GM13977 (cell line): ENCODE measurements around the gene LDLRAD4.

Experiments
- DNase-seq: peaks from one replicate; pipeline ENCODE4 v3.0.0; 2012; ENCODE audit warnings: low spot score
- CTCF ChIP-seq: IDR thresholded peaks from 2 replicates; pipeline ENCODE4 v1.5.1; 2012; ENCODE audit warnings: mild to moderate bottlenecking, control low read depth; ENCODE audit not compliant: insufficient read depth; ENCODE audit errors: extremely low read depth, missing control alignments
- in situ Hi-C: fragments of 300-500 bp; cut with MboI; formaldehyde crosslinking; loops from one replicate; pipeline ENCODE4 v1.12.0; 2022; ENCODE audit warnings: low sequenced_read_pairs, low pct_unique_long_range_greater_than_20kb, mixed read lengths, inconsistent platforms; ENCODE audit not compliant: unreplicated experiment

Gene LDLRAD4

GRCh38 chr18:13429016-13429415 lies 210.5 kb downstream of the LDLRAD4 start:
- in situ Hi-C loops = no loop called here
- no peak for TF ChIP-seq CTCF
- DNase-seq = no peak

GRCh38 chr18:13429884-13430510 lies 211.4 kb downstream of the LDLRAD4 start:
- DNase-seq = no peak
- TF ChIP-seq CTCF = no peak
- in situ Hi-C loops = no loop called here

GRCh38 chr18:13430663-13431062 lies 212.1 kb downstream of the LDLRAD4 start:
- no peak for DNase-seq
- in situ Hi-C loops = no loop called here
- no peak for TF ChIP-seq CTCF

- no peak for DNase-seq
- in situ Hi-C loops = no loop called here
- TF ChIP-seq CTCF = no peak
Measured at GRCh38 chr18:13431886-13432285, 213.3 kb downstream of the LDLRAD4 start.

GRCh38 chr18:13433125-13433524 lies 214.6 kb downstream of the LDLRAD4 start:
- TF ChIP-seq CTCF = no peak
- DNase-seq = no peak
- in situ Hi-C loops = no loop called here

GRCh38 chr18:13433685-13434084 lies 215.1 kb downstream of the LDLRAD4 start:
- no peak for DNase-seq
- in situ Hi-C loops = no loop called here
- TF ChIP-seq CTCF = no peak

GRCh38 chr18:13434854-13435253 lies 216.3 kb downstream of the LDLRAD4 start:
- in situ Hi-C loops = no loop called here
- TF ChIP-seq CTCF = no peak
- DNase-seq = no peak
